Measurements from ENCODE around the gene PPM1H. TPM values are rescaled to one million over a fixed set of nuclear protein-coding genes. Genes with fewer than 3 reads are reported as not detected.

PPM1H gene
- polyA plus RNA-seq, 4 donors: 1.1 to 14.3 (median 3.2) TPM

DNA sequence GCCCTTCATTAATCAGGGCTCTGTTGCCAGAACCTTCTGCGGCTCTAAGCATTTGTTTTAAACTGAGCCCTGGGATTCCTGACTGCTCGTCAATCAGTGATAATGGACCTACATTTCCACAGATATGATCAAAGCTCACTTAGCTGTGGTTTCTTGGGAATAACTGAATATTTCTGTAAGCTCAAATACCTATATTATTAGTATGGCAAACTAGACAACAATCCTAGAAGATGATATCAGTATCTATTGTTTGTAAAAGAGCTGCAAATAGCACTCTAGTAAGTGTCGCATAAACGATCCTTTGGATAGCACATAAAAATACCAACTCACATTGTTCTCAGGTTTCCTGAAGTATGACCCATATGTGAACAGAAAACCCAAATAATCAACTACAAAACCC, 150.4 kb downstream of the PPM1H start:
- Histone ChIP-seq H3K9me3 (ENCODE audit: control insufficient read depth in 2 of 2, insufficient read depth in 1 of 2, low read depth in 1 of 2, low read length in 1 of 2) (no peaks in the 10 kb centered on the region), H3K36me3 (ENCODE audit: control insufficient read depth in 3 of 3, insufficient read depth in 2 of 3, low read depth in 1 of 3, low read length in 3 of 3) (peaks cover 0 to 27% (median 1%) of the 10 kb centered on the region in 3 donors), H3K27ac (ENCODE audit: low read depth in 1 of 3, low read length in 2 of 3) (no peak overlapping the region), H3K4me3 (ENCODE audit: low read depth in 1 of 3, low read length in 3 of 3) (no peak overlapping the region), H3K4me1 (ENCODE audit: control insufficient read depth in 3 of 3, insufficient read depth in 2 of 3, low read depth in 1 of 3, low read length in 2 of 3) (no peaks in the 10 kb centered on the region), H3K27me3 (ENCODE audit: control insufficient read depth in 3 of 3, insufficient read depth in 3 of 3, low read length in 3 of 3) (no peaks in the 10 kb centered on the region)
- FAIRE-seq (no peak), DNase-seq (no peak)
- 79 to 89% (median 81%) methylated on average over 4 of the region's 4 CpGs for WGBS, 3 donors

GRCh38 chr12:62783881-62784280, 151.1 kb downstream of the PPM1H start:
- FAIRE-seq (no peak), DNase-seq (no peak)
- Histone ChIP-seq H3K36me3 (ENCODE audit: control insufficient read depth in 3 of 3, insufficient read depth in 2 of 3, low read depth in 1 of 3, low read length in 3 of 3) (peaks cover 0 to 27% (median 1%) of the 10 kb centered on the region in 3 donors), H3K4me3 (ENCODE audit: low read depth in 1 of 3, low read length in 3 of 3) (no peak overlapping the region), H3K27ac (ENCODE audit: low read depth in 1 of 3, low read length in 2 of 3) (no peak overlapping the region), H3K4me1 (ENCODE audit: control insufficient read depth in 3 of 3, insufficient read depth in 2 of 3, low read depth in 1 of 3, low read length in 2 of 3) (no peaks in the 10 kb centered on the region), H3K9me3 (ENCODE audit: control insufficient read depth in 2 of 2, insufficient read depth in 1 of 2, low read depth in 1 of 2, low read length in 1 of 2) (no peaks in the 10 kb centered on the region), H3K27me3 (ENCODE audit: control insufficient read depth in 3 of 3, insufficient read depth in 3 of 3, low read length in 3 of 3) (no peaks in the 10 kb centered on the region)
- 92 to 98% (median 92%) methylated on average over 6 of the region's 6 CpGs for WGBS, 3 donors

- H3K27ac ChIP-seq (ENCODE audit: low read depth in 1 of 3, low read length in 2 of 3): no peak overlapping the region
- H3K36me3 ChIP-seq (ENCODE audit: control insufficient read depth in 3 of 3, insufficient read depth in 2 of 3, low read depth in 1 of 3, low read length in 3 of 3): peaks cover 0 to 15% (median 1%) of the 10 kb centered on the region in 3 donors
- DNase-seq: no peak
- 83 to 93% (median 92%) methylated on average over 9 of the region's 9 CpGs for whole genome bisulfite sequencing, 3 donors
- H3K27me3 ChIP-seq (ENCODE audit: control insufficient read depth in 3 of 3, insufficient read depth in 3 of 3, low read length in 3 of 3): no peaks in the 10 kb centered on the region
- FAIRE-seq: no peak
- no peaks in the 10 kb centered on the region for H3K9me3 ChIP-seq (ENCODE audit: control insufficient read depth in 2 of 2, insufficient read depth in 1 of 2, low read depth in 1 of 2, low read length in 1 of 2)
- no peak overlapping the region for H3K4me3 ChIP-seq (ENCODE audit: low read depth in 1 of 3, low read length in 3 of 3)
- H3K4me1 ChIP-seq (ENCODE audit: control insufficient read depth in 3 of 3, insufficient read depth in 2 of 3, low read depth in 1 of 3, low read length in 2 of 3): peaks cover 0 to 9% (median 0%) of the 10 kb centered on the region in 3 donors
Measured at GRCh38 chr12:62781136-62781880, 153.6 kb downstream of the PPM1H start.

- no peak overlapping the region for H3K27ac ChIP-seq (ENCODE audit: low read depth in 1 of 3, low read length in 2 of 3)
- no peaks in the 10 kb centered on the region for H3K27me3 ChIP-seq (ENCODE audit: control insufficient read depth in 3 of 3, insufficient read depth in 3 of 3, low read length in 3 of 3)
- DNase-seq (no peak), FAIRE-seq (no peak)
- H3K9me3 ChIP-seq (ENCODE audit: control insufficient read depth in 2 of 2, insufficient read depth in 1 of 2, low read depth in 1 of 2, low read length in 1 of 2): no peaks in the 10 kb centered on the region
- H3K4me1 ChIP-seq (ENCODE audit: control insufficient read depth in 3 of 3, insufficient read depth in 2 of 3, low read depth in 1 of 3, low read length in 2 of 3): peaks cover 0 to 10% (median 0%) of the 10 kb centered on the region in 3 donors
- H3K4me3 ChIP-seq (ENCODE audit: low read depth in 1 of 3, low read length in 3 of 3): no peak overlapping the region
- peaks cover 0 to 10% (median 1%) of the 10 kb centered on the region in 3 donors for H3K36me3 ChIP-seq (ENCODE audit: control insufficient read depth in 3 of 3, insufficient read depth in 2 of 3, low read depth in 1 of 3, low read length in 3 of 3)
Measured at GRCh38 chr12:62779488-62779887, 155.5 kb downstream of the PPM1H start.

DNA sequence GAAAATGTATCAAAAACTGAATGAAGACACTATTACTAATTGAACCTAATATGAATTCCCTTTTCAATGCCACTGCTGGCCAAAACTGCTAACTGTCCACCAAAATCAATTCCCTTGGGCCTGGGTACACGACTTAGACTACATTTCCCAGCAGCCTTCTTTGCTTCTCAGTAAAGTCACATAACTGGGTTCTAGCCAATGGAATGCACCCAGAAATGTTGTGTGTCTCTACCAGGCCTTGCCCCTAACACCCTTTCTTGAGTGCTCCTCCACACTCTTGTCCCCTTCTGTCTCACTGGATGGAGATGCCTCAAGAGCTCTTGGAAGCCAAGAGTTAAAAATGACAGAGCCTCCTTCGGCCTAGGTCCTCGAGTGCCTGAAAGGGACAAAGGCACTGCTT, 156.8 kb downstream of the PPM1H start:
- no peaks in the 10 kb centered on the region for H3K9me3 ChIP-seq (ENCODE audit: control insufficient read depth in 2 of 2, insufficient read depth in 1 of 2, low read depth in 1 of 2, low read length in 1 of 2)
- FAIRE-seq (no peak), DNase-seq (no peak)
- H3K4me1 ChIP-seq (ENCODE audit: control insufficient read depth in 3 of 3, insufficient read depth in 2 of 3, low read depth in 1 of 3, low read length in 2 of 3): peaks cover 0 to 10% (median 0%) of the 10 kb centered on the region in 3 donors
- H3K27ac ChIP-seq (ENCODE audit: low read depth in 1 of 3, low read length in 2 of 3): no peak overlapping the region
- H3K36me3 ChIP-seq (ENCODE audit: control insufficient read depth in 3 of 3, insufficient read depth in 2 of 3, low read depth in 1 of 3, low read length in 3 of 3): peaks cover 0 to 8% (median 1%) of the 10 kb centered on the region in 3 donors
- H3K4me3 ChIP-seq (ENCODE audit: low read depth in 1 of 3, low read length in 3 of 3): no peak overlapping the region
- 81 to 94% (median 89%) methylated on average over 3 of the region's 3 CpGs for WGBS, 3 donors
- no peaks in the 10 kb centered on the region for H3K27me3 ChIP-seq (ENCODE audit: control insufficient read depth in 3 of 3, insufficient read depth in 3 of 3, low read length in 3 of 3)

- Histone ChIP-seq H3K27ac (ENCODE audit: low read depth in 1 of 3, low read length in 2 of 3) (no peak overlapping the region), H3K27me3 (ENCODE audit: control insufficient read depth in 3 of 3, insufficient read depth in 3 of 3, low read length in 3 of 3) (no peaks in the 10 kb centered on the region), H3K9me3 (ENCODE audit: control insufficient read depth in 2 of 2, insufficient read depth in 1 of 2, low read depth in 1 of 2, low read length in 1 of 2) (no peaks in the 10 kb centered on the region), H3K36me3 (ENCODE audit: control insufficient read depth in 3 of 3, insufficient read depth in 2 of 3, low read depth in 1 of 3, low read length in 3 of 3) (peaks cover 0 to 8% (median 0%) of the 10 kb centered on the region in 3 donors), H3K4me1 (ENCODE audit: control insufficient read depth in 3 of 3, insufficient read depth in 2 of 3, low read depth in 1 of 3, low read length in 2 of 3) (peaks cover 0 to 10% (median 0%) of the 10 kb centered on the region in 3 donors), H3K4me3 (ENCODE audit: low read depth in 1 of 3, low read length in 3 of 3) (no peak overlapping the region)
- FAIRE-seq: no peak
- peak in 1 of 2 donors; percentile 57 for DNase-seq
- WGBS, 3 donors: 79 to 87% (median 84%) methylated on average over 2 of the region's 2 CpGs
Measured at GRCh38 chr12:62776997-62777396, 158.0 kb downstream of the PPM1H start.

DNA sequence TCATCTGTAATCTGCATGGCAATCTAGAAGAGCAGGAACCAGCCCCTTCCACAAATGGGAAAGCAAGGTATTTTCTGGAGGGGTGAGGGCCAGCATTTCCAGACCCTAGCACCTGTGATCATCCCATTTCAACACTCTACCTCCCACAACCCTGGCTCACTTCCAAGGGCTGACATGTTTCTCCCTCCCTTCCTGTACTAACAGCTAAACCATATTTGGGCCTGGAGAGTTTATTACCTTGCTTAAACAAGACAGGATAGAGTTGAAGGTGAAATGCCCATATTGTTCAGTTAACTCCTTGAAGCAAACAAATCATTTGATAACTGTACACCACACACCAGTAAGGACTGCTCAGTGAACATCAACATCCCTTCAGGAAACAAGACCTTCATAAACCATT, 158.4 kb downstream of the PPM1H start:
- Histone ChIP-seq H3K36me3 (ENCODE audit: control insufficient read depth in 3 of 3, insufficient read depth in 2 of 3, low read depth in 1 of 3, low read length in 3 of 3) (peaks cover 0 to 7% (median 0%) of the 10 kb centered on the region in 3 donors), H3K27ac (ENCODE audit: low read depth in 1 of 3, low read length in 2 of 3) (no peak overlapping the region), H3K4me3 (ENCODE audit: low read depth in 1 of 3, low read length in 3 of 3) (no peak overlapping the region), H3K4me1 (ENCODE audit: control insufficient read depth in 3 of 3, insufficient read depth in 2 of 3, low read depth in 1 of 3, low read length in 2 of 3) (peaks cover 0 to 10% (median 0%) of the 10 kb centered on the region in 3 donors), H3K9me3 (ENCODE audit: control insufficient read depth in 2 of 2, insufficient read depth in 1 of 2, low read depth in 1 of 2, low read length in 1 of 2) (no peaks in the 10 kb centered on the region), H3K27me3 (ENCODE audit: control insufficient read depth in 3 of 3, insufficient read depth in 3 of 3, low read length in 3 of 3) (no peaks in the 10 kb centered on the region)
- DNase-seq (no peak), FAIRE-seq (no peak)

DNA sequence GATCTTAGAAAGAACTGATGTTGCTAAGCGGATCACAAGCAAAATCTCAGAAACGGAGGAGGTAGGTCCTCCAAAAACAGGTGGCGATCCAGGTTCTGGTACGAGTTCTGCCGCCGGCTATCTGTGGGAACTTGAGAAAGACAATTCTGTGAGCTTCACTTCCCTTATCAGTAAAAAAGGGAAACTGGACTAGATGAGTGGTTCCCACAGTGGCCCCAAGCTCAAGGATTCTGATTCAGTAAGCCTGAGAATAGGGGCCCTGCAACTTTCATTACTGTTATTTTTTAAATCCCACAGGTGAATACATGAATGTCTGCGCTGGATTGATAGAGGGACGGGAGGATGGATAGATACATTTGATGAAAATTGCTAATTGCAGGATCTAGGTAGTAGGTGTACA, 160.2 kb downstream of the PPM1H start:
- 89 to 95% (median 93%) methylated on average over 8 of the region's 8 CpGs for WGBS, 3 donors

More for the DNA sequence above, 160.2 kb downstream of the PPM1H start:
- no peaks in the 10 kb centered on the region for H3K36me3 ChIP-seq (ENCODE audit: control insufficient read depth in 3 of 3, insufficient read depth in 2 of 3, low read depth in 1 of 3, low read length in 3 of 3)
- H3K4me1 ChIP-seq (ENCODE audit: control insufficient read depth in 3 of 3, insufficient read depth in 2 of 3, low read depth in 1 of 3, low read length in 2 of 3): peaks cover 0 to 10% (median 0%) of the 10 kb centered on the region in 3 donors
- H3K27me3 ChIP-seq (ENCODE audit: control insufficient read depth in 3 of 3, insufficient read depth in 3 of 3, low read length in 3 of 3): no peaks in the 10 kb centered on the region
- no peaks in the 10 kb centered on the region for H3K9me3 ChIP-seq (ENCODE audit: control insufficient read depth in 2 of 2, insufficient read depth in 1 of 2, low read depth in 1 of 2, low read length in 1 of 2)
- no peak for DNase-seq
- no peak overlapping the region for H3K4me3 ChIP-seq (ENCODE audit: low read depth in 1 of 3, low read length in 3 of 3)
- FAIRE-seq: no peak
- no peak overlapping the region for H3K27ac ChIP-seq (ENCODE audit: low read depth in 1 of 3, low read length in 2 of 3)
